ENCODE measurements around the gene C1QTNF5. TPM values are rescaled to one million over a fixed set of nuclear protein-coding genes. Genes with fewer than 3 reads are reported as not detected.

The C1QTNF5 gene
- total RNA-seq, 1 experiment from 2014 or later, result 0.33 TPM

- Histone ChIP-seq H3K4ac (ENCODE audit: low read depth, low read length) (no peak overlapping the region), H4K91ac (ENCODE audit: insufficient read length, low read depth, low read length) (no peak overlapping the region), H2AFZ (ENCODE audit: low read length) (no peak overlapping the region), H3K18ac (ENCODE audit: insufficient read length, low read depth, low read length) (no peak overlapping the region), H3K27me3 (ENCODE audit: insufficient read depth, low read length) (no peaks in the 10 kb centered on the region), H3K79me1 (ENCODE audit: insufficient read depth, low read depth, low read length, poor library complexity, severe bottlenecking) (no peaks in the 10 kb centered on the region), H3K14ac (ENCODE audit: insufficient read depth, low read length) (no peak overlapping the region), H2AK5ac (ENCODE audit: insufficient read length, low read length) (no peak overlapping the region), H3K4me1 (ENCODE audit: insufficient read depth, low read length) (no peaks in the 10 kb centered on the region), H3K79me2 (ENCODE audit: insufficient read depth, low read length) (no peaks in the 10 kb centered on the region), H3K56ac (ENCODE audit: insufficient read length, low read depth, low read length) (no peak overlapping the region), H3T11ph (ENCODE audit: low read length) (no peak overlapping the region), H3K9me3 (ENCODE audit: control insufficient read depth, low read depth, low read length) (no peaks in the 10 kb centered on the region), H4K8ac (replicated peaks; ENCODE audit: insufficient read length, low read depth, low read length) (no peak overlapping the region), H2BK120ac (ENCODE audit: low read depth, low read length, poor library complexity, severe bottlenecking) (no peak overlapping the region), H3K23ac (ENCODE audit: insufficient read length, low read depth, low read length) (no peak overlapping the region), H2BK15ac (ENCODE audit: low read depth, low read length) (no peak overlapping the region), H3K27ac (ENCODE audit: insufficient read length, low read depth, low read length) (no peak overlapping the region), H2BK5ac (ENCODE audit: insufficient read length, low read length) (no peak overlapping the region), H4K20me1 (ENCODE audit: control insufficient read depth, insufficient read depth, insufficient read length) (no peaks in the 10 kb centered on the region), H2BK12ac (ENCODE audit: insufficient read length, low read depth, low read length) (no peak overlapping the region), H4K5ac (ENCODE audit: insufficient read length, low read depth, low read length) (no peak overlapping the region), H2BK20ac (ENCODE audit: low read depth, low read length, poor library complexity, severe bottlenecking) (no peak overlapping the region), H3K4me2 (ENCODE audit: insufficient read depth, insufficient read length, low read length) (no peak overlapping the region), H3K9ac (ENCODE audit: extremely low read depth, insufficient read length, low read length) (no peak overlapping the region), H3K23me2 (ENCODE audit: insufficient read length, low read depth, low read length, poor library complexity, severe bottlenecking) (no peaks in the 10 kb centered on the region)
- Mint-ChIP-seq H3K36me3 (ENCODE audit: insufficient read depth in 1 of 3, low read depth in 3 of 3) (peaks cover 29 to 63% (median 53%) of the 10 kb centered on the region in 3 experiments; a peak in 6 of 7 replicates), H3K27ac (no peak overlapping the region), H3K27me3 (ENCODE audit: low read depth) (no peaks in the 10 kb centered on the region), H3K4me3 (no peak overlapping the region), H3K4me1 (no peaks in the 10 kb centered on the region), H3K9me3 (peaks cover 0 to 4% of the 10 kb centered on the region in 2 experiments; a peak in 1 of 5 replicates)
- WGBS (ENCODE audit: extremely low coverage, insufficient read length, low lambda C conversion rate), result no CpG with 5 or more reads among the region's 3 CpGs
- no peak for DNase-seq
- TF ChIP-seq CTCF (conservative IDR thresholded peaks at IDR 0.05), result 0 out of 3 replicates have a peak, but pooled peaks have one; percentile 17
Observed at GRCh38 chr11:119295178-119295577, 45.5 kb downstream of the C1QTNF5 start.

Data from H9 (cell line).